Suprapubic skin (tissue), 4 donors: Measurements from ENCODE around the gene FAM3A. TPM values are rescaled to one million over a fixed set of nuclear protein-coding genes. Genes with fewer than 3 reads are reported as not detected.

Experiments used
- DNase-seq, 2 donors: peaks; one replicate each; pipeline ENCODE4 v3.0.0-alpha.2; 2019; ENCODE audit warnings: low spot score in 2 of 2
- H3K27ac ChIP-seq: fragments of 200-600 bp; sonication (generic); one replicate; pipeline ENCODE4 v1.5.1; 2019
- H3K27me3 ChIP-seq: fragments of 200-600 bp; sonication (generic); one replicate; pipeline ENCODE4 v1.5.1; 2019
- H3K36me3 ChIP-seq: fragments of 200-600 bp; sonication (generic); one replicate; pipeline ENCODE4 v1.5.1; 2019
- H3K4me1 ChIP-seq: fragments of 200-600 bp; sonication (generic); one replicate; pipeline ENCODE4 v1.5.1; 2019
- H3K4me3 ChIP-seq: fragments of 200-600 bp; sonication (generic); one replicate; pipeline ENCODE4 v1.5.1; 2019; ENCODE audit warnings: mild to moderate bottlenecking
- H3K9me3 ChIP-seq: fragments of 200-600 bp; sonication (generic); one replicate; pipeline ENCODE4 v1.5.1; 2019
- CTCF ChIP-seq, 2 donors: fragments of 200-600 bp in 1 of 2; fragments of 450-650 bp in 1 of 2; sonication (generic) in 1 of 2; IDR thresholded peaks; one replicate each; pipeline ENCODE4 v1.5.1; 2016 to 2019; ENCODE audit warnings: antibody characterized with exemption in 2 of 2, mild to moderate bottlenecking in 1 of 2, moderate library complexity in 1 of 2
- EP300 ChIP-seq: sonication (generic); formaldehyde crosslinking; IDR thresholded peaks from one replicate; pipeline ENCODE4 v1.6.1; 2017; ENCODE audit warnings: antibody characterized with exemption
- POLR2A ChIP-seq, 2 donors: fragments of 450-650 bp; IDR thresholded peaks; one replicate each; pipeline ENCODE4 v1.6.1; 2017; ENCODE audit warnings: antibody characterized with exemption in 2 of 2, mild to moderate bottlenecking in 2 of 2, moderate library complexity in 2 of 2
- POLR2AphosphoS5 ChIP-seq, 3 donors: sonication (generic); formaldehyde crosslinking; IDR thresholded peaks; one replicate each; pipeline ENCODE4 v1.6.1; 2017; ENCODE audit warnings: antibody characterized with exemption in 3 of 3
- WGBS: methylation state at CpG from one replicate; pipeline ENCODE4 v1.1.5; 2018; 5-methylcytosine and 5-hydroxymethylcytosine counted together
- total RNA-seq, 4 donors: library from RNA; depleted of rRNA; stranded (reverse); fragments of >200 nt; gene quantifications; one replicate each; pipeline ENCODE4 v1.1.0, GENCODE V29; 2016

The FAM3A gene
- total RNA-seq, 4 donors from 2014 or later, result 33.5 to 40.6 (median 36.6) TPM

- H3K9me3 ChIP-seq, result no peaks in the 10 kb centered on the region
- peaks cover 31% of the 10 kb centered on the region for H3K4me1 ChIP-seq
- no peak overlapping the region for H3K4me3 ChIP-seq
- TF ChIP-seq POLR2AphosphoS5 (IDR thresholded peaks at IDR 0.05) (no peak), POLR2A (IDR thresholded peaks at IDR 0.05) (no peak), CTCF (IDR thresholded peaks at IDR 0.05) (no peak), EP300 (no peak)
- DNase-seq, result peak in 1 of 2 donors; percentile 53
- no peaks in the 10 kb centered on the region for H3K36me3 ChIP-seq
- H3K27ac ChIP-seq, result no peak overlapping the region
- H3K27me3 ChIP-seq, result no peaks in the 10 kb centered on the region
- 76% methylated on average over 11 of the region's 14 CpGs for WGBS
These were observed 34.0 kb downstream of the FAM3A start for GRCh38 chrX:154481911-154482601.

GRCh38 chrX:154481195-154481594 is 34.8 kb downstream of the FAM3A start:
- TF ChIP-seq EP300 (no peak), POLR2A (IDR thresholded peaks at IDR 0.05) (no peak), CTCF (IDR thresholded peaks at IDR 0.05) (no peak), POLR2AphosphoS5 (IDR thresholded peaks at IDR 0.05) (no peak)
- H3K27me3 ChIP-seq, result no peaks in the 10 kb centered on the region
- H3K9me3 ChIP-seq, result no peaks in the 10 kb centered on the region
- WGBS, result 94% methylated on average over 5 of the region's 5 CpGs
- H3K4me1 ChIP-seq, result peaks cover 28% of the 10 kb centered on the region
- no peak overlapping the region for H3K27ac ChIP-seq
- H3K4me3 ChIP-seq, result no peak overlapping the region
- H3K36me3 ChIP-seq, result no peaks in the 10 kb centered on the region
- no peak for DNase-seq

GRCh38 chrX:154478728-154479622 is 37.1 kb downstream of the FAM3A start, which contains the start of gene LAGE3:
TSS of gene LAGE3 (minus strand) at chrX:154479281. CDS start at chrX:154478915, 366 bp downstream.
- 52% methylated on average over 69 of the region's 85 CpGs for WGBS
- peak; percentile 93 to 96 for DNase-seq
- Histone ChIP-seq H3K27ac (peak within 1 kb of the TSS; percentile 79), H3K27me3 (no peaks in the 10 kb centered on the region), H3K36me3 (no peaks in the 10 kb centered on the region), H3K4me1 (peaks cover 15% of the 10 kb centered on the region), H3K4me3 (peak within 1 kb of the TSS; percentile 60), H3K9me3 (no peaks in the 10 kb centered on the region)
- TF ChIP-seq POLR2A (IDR thresholded peaks at IDR 0.05) (peak in 1 of 2 donors; percentile 25), POLR2AphosphoS5 (IDR thresholded peaks at IDR 0.05) (no peak)

- Histone ChIP-seq H3K36me3 (no peaks in the 10 kb centered on the region), H3K4me3 (peak overlapping the region; percentile 60), H3K27me3 (no peaks in the 10 kb centered on the region), H3K9me3 (no peaks in the 10 kb centered on the region), H3K4me1 (peaks cover 15% of the 10 kb centered on the region), H3K27ac (peak overlapping the region; percentile 24)
- TF ChIP-seq POLR2AphosphoS5 (IDR thresholded peaks at IDR 0.05) (no peak), EP300 (no peak), CTCF (IDR thresholded peaks at IDR 0.05) (no peak), POLR2A (IDR thresholded peaks at IDR 0.05) (no peak)
- 68% methylated on average over 22 of the region's 24 CpGs for WGBS
- DNase-seq, result peak in 1 of 2 donors; percentile 64
These were observed 38.0 kb downstream of the FAM3A start for GRCh38 chrX:154477891-154478477.

GRCh38 chrX:154476821-154477220 is 39.2 kb downstream of the FAM3A start:
- Histone ChIP-seq H3K9me3 (no peaks in the 10 kb centered on the region), H3K4me1 (peaks cover 15% of the 10 kb centered on the region), H3K27ac (no peak overlapping the region), H3K4me3 (no peak overlapping the region), H3K36me3 (peaks cover under 1% of the 10 kb centered on the region), H3K27me3 (no peaks in the 10 kb centered on the region)
- no peak for DNase-seq
- 60% methylated on average over 8 of the region's 8 CpGs for WGBS
- TF ChIP-seq EP300, result no peak
- TF ChIP-seq POLR2A (IDR thresholded peaks at IDR 0.05), result no peak
- no peak for TF ChIP-seq POLR2AphosphoS5 (IDR thresholded peaks at IDR 0.05)
- no peak for TF ChIP-seq CTCF (IDR thresholded peaks at IDR 0.05)
